ENCODE measurements around the gene CHD9NB.
"Not testable (repeated sequence)": the region's sequence is repeated elsewhere in the genome, so short reads cannot be mapped to it uniquely, and the experiment has no call there.

CHD9NB gene

DNA sequence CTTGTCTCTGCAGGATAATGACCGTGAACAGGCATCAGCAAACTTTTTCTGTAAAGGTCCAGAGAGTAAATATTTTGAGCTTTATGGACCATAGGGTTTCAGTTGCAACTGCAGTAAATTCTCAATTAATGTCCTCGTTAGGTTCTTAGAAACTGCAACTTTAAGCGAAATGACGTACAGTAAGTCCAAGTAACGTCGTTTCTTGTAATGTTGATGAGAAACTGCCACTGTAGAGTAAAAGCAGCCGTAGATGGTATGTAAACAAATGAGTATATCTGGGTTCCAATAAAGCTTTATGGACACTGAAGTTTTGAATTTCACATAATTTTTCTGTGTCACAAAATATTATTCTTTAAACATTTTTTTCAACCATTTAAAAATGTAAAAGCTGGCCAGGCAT lies 7.0 kb upstream of the CHD9NB start:
- no peak overlapping the region for H3K27ac ChIP-seq
- no peak for DNase-seq (ENCODE audit: low read depth, low spot score)

DNA sequence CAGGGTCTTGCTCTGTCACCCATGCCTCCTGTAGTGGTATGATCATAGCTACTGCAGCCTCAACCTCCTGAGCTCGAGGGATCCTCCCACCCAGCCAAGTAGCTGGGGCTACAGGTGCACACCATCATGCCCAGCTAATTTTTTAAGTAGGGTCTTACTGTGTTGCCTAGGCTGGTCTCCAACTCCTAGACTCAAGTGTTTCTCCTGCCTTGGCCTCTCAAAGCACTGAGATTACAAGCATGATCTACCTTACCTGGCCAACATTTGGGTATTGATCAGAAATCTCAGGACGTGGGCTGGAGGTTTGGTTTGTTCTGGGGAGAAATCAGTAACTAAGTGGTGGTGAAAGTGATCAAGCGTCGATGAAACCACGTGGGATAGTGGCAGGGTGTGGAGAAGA lies 6.2 kb upstream of the CHD9NB start:
- no peak overlapping the region for H3K27ac ChIP-seq
- no peak for DNase-seq (ENCODE audit: low read depth, low spot score)

DNA sequence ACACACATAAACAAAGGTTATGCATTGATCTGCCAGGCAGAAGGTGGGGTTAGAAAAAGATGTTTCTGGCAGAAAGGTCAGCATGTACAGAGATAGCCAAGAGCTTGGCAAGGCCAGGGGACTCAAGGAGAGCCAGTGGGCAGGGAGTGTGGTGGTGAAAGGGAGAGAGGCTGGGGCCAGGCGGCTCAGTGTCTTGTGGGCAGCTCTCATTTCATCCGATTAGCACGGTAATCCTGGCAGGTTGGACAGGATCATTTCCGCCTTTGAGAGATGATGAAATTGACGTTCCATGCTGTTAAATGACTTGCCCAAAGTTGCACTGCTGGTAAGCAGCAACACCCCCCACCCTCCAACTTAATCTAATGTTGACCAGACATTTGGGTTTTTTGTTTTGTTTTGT lies 5.7 kb upstream of the CHD9NB start:
- peak overlapping the region; percentile 13 for H3K27ac ChIP-seq

DNA sequence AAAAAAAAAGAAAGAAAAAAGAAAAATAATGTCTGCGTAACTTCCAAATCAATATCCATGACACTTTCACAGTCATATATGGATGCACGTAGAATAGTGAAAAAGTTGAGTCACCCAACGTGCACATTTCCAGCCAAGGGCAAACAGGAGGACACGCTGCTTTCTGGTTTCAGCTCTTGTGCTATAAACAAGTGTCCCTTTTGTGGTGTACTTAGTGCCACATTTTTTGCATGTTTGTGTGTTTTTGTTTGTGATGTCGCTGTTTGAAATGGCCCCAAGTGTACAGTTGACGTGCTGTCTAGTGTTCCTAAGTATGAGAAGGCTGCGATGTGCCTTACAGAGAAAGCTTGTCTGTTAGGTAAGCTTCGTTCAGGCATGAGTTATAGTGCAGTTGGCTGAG lies 5.0 kb upstream of the CHD9NB start:
- no peak for DNase-seq (ENCODE audit: low read depth, low spot score)
- H3K27ac ChIP-seq, result no peak overlapping the region

More for the DNA sequence above, 5.7 kb upstream of the CHD9NB start:
- no peak for DNase-seq (ENCODE audit: low read depth, low spot score)

DNA sequence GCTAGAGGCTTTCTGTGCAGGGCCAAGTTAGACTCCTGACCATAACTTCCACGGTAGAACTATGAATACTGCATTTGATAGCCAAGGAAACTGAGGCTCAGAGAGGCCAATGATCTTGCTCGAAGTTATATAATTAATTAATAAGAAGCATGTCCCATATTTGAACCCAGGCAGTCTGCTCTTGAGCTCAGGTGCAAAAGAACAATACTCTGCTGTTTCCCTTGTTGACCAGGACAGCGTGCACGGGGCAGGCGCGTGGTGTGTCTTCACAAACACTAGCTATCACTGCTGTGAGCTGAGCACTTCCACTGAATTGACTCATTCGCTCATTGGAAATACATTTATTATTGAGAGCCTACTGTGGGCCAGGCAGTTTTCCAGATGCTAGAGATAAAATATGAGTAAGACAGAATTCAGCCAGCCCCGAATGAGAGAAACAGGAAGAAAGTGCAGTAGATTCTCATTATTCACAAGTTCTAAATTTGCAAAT lies 3.7 kb upstream of the CHD9NB start:
- peak overlapping the region; percentile 96 for H3K27ac ChIP-seq

DNA sequence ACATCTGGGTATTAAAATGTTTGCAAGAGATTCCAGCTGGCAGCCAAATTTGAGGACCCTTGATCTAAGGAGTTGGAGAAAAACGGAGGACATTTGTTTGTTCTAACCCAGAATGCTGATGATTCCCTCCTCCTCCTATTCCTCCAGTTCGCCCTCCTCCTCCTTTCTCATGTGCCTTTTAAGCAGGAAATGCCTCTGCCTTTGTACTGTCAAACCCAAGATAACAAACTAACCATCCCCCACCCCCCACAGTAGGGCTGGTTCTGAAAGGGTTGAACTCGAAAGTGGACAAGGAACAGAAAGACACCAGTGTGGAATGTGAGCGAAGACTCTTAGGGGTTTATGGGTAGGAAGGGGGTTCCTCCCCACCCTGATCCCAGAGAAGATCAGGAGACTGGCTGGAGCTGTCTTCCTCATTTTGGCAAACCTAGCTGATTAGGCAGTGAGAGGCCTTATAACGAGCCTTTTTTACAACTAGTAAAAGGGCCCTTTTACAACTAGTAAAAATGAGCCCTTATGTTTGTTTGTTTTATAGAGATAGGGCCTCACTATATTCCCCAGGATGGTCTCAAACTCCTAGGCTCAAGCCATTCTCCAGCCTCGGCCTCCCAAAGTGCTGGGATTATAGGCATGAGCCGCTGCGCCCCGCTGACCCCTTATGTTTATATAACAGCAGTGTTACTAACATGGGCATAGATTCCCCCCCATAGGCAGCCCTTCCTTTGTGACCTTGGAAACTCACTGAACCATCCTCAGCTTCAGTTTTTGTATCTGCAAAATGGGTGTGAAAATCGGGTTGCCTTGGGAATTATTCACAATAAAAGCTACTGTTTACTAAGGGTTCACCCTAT lies 3.1 kb upstream of the CHD9NB start:
- H3K27ac ChIP-seq, result peak overlapping the region; percentile 96
- DNase-seq (ENCODE audit: low read depth, low spot score), result no peak

More for the DNA sequence above, 3.7 kb upstream of the CHD9NB start:
- no peak for DNase-seq (ENCODE audit: low read depth, low spot score)

DNA sequence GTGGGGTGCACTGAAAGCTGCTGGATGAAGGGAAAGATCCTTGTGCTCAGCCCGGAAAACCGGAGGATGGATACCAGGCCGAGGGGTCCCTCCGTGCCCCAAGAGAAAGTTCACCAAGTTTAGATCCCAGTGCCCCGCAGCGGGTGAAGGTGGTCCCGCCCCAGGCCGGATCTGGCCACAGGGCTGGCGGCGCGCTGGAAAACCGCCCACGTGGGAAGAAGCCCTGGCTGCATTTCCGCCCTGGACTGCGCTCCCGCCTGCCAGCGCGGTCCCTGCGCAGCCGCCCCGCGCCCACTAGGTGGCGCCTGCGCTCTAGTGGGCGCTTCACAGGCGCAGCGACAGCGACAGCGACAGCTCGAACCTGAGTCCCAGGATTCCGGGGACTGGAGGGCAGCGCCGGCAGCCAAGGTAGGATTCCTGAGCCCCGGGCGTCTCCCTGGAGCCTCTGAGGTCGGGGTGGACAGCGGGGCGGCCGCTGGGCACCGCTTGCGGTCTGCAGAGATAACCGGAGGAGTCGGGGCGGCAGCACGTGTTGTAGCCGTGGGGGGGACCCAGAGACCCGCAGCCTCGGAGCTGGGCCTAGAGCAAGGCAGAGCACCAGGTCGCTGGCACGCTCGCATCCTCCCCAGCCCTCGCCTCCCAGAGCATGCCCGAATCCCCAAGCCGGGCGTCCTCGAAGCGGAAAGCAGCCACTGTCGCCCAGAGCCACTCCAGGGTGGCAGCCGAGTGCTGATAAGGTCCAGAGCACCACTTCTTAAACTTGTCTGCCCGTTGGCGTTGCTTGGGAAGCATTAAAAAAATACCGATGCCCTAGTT lies 2.2 kb upstream of the CHD9NB start, which contains the start of gene CHD9:
CHD9 (plus strand) TSS at position 322 of the 816 bp plus-strand sequence. CDS start 101,099 bp downstream, outside the sequence.
- peak within 1 kb of the TSS; percentile 96 for H3K27ac ChIP-seq
- no peak for DNase-seq (ENCODE audit: low read depth, low spot score)

DNA sequence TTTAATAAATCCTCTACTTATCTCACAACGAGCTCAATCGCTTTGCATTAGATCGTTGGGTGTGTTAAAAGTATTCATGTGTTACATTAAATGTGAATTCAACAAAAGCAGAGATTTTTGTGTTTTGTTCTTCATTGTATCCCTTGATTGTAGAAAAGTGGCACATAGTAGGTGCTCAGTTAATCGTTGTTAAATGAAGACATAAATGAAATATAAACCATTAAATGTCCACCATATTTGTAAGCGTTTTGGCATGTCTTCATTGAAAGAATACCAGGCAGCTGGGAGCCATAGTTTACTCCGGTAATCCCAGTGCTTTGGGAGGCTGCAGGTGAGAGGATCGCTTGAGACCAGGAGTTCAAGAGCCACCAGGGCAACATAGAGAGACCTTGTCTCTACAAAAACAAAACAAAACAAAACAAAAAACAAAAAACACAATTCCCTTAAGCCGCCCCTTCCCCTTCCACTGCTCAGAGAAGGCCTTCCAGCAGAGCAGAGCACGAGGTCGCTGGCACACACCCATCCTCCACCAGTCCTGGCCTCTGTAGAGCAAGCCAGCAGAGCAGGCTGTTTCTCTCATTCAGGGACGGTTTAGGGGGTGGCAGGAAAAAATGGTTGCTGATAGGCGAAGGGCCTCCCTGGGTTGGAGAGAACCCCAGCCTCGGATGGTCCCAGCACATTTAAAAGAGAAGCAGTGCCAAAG lies 1.4 kb upstream of the CHD9NB start:
- DNase-seq (ENCODE audit: low read depth, low spot score), result no peak
- peak overlapping the region; percentile 96 for H3K27ac ChIP-seq

DNA sequence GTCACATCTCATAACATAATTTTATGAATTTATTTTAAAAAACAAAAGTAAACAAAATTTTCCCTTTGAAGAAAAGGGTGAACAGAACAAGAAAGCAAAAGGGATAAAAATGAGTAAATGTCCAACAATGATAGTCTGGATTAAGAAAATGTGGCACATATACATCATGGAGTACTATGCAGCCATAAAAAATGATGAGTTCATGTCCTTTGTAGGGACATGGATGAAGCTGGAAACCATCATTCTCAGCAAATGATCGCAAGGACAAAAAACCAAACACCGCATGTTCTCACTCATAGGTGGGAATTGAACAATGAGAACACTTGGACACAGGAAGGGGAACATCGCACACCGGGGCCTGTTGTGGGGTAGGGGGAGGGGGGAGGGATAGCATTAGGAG lies 1.4 kb downstream of the CHD9NB start:
- not testable (repeated sequence) for H3K27ac ChIP-seq

DNA sequence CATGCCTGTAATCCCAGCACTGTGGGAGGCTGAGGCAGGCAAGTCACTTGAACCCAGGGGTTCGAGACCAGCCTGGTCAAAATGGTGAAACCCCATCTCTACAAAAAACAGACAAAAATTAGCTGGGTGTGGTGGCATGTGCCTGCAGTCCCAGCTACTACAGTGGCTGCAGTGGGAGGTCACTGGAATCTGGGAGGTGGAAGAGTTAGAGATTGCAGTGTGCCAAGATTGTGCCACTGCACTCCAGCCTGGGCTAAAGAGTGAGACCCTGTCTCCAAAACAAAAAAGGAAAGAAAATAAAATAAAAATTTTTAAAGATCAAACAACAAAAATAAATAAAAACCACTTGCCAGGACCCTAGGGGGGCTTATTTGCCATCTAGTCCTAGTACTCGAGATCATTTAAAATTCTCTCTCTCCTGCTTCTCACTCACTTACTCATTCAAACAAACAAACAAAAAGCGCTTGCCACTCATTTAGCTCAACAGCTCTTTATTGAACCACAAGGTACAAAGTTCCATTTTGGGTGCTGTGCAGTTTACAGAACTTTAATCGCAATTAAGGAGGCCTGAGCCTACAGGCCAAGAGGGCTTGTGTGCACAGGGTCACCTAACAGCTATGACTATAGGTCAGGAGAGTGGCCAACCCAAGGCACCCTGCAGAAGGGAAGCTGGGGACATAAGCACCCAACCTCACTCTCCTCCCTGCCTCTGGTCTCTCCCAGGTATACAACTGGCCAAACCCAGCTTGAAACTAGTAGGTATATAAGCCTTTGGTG lies 4.4 kb downstream of the CHD9NB start:
- no peak for DNase-seq (ENCODE audit: low read depth, low spot score)
- H3K27ac ChIP-seq, result no peak overlapping the region

More for the DNA sequence above, 1.4 kb downstream of the CHD9NB start:
- not testable (repeated sequence) for DNase-seq (ENCODE audit: low read depth, low spot score)

DNA sequence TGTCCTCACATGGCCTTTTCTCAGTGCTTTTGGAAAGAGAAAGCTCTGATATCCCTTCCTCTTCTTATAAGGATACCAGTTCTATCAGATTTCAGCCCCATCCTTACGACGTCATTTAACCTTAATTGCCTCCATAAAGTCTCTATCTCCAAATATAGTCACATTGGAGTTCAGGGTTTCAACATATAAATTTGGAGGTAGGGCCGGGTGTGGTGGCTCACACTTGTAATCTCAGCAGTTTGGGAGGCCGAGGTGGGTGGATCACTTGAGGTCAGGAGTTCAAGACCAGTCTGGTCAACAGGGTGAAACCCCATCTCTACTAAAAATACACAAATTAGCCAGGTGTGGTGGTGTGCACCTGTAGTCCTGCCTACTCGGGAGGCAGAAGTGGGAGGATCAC lies 5.2 kb downstream of the CHD9NB start:
- not testable (repeated sequence) for DNase-seq (ENCODE audit: low read depth, low spot score); H3K27ac ChIP-seq

DNA sequence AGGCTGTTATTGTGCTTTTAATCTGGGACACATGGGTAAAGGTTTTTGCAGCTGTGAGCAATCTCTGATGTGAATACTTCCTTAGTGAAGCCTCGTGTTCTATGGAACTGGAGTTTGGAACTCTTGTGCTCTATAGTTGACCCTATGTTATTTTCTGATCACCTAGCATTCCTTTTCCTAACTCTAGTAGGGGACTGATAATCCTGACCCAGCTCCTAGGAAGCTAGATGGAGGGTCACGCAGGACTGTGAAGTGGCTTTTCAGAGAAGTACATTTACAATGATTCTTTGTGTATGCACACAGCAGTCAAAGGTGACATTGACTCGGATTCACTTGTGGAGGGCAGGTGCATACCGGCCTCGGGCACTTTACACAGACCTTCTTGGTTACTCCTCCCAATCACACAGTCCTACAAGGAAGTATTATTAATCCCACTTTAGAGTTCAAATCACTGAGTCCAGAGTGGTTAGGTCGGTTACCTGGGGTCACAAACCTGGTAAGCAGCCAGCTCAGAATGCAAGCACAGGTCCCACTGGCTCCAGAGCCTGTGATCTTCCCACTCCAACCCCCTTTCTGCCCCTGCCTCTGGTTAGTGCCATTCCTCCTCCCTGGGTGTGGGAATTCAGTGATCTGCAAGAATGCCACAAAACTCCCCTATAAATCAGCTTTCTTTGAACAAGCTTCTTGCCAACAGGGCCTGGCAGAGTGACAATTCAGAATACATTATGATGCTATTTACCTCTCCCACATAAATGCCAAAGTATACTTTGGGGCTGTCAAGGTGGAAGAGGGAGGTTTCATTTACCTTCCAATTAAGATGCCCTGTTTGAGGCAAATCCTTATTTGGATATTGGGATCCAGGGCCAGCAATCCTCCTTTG lies 7.1 kb downstream of the CHD9NB start:
- peak overlapping the region; percentile 2 for H3K27ac ChIP-seq
- DNase-seq (ENCODE audit: low read depth, low spot score), result no peak

DNA sequence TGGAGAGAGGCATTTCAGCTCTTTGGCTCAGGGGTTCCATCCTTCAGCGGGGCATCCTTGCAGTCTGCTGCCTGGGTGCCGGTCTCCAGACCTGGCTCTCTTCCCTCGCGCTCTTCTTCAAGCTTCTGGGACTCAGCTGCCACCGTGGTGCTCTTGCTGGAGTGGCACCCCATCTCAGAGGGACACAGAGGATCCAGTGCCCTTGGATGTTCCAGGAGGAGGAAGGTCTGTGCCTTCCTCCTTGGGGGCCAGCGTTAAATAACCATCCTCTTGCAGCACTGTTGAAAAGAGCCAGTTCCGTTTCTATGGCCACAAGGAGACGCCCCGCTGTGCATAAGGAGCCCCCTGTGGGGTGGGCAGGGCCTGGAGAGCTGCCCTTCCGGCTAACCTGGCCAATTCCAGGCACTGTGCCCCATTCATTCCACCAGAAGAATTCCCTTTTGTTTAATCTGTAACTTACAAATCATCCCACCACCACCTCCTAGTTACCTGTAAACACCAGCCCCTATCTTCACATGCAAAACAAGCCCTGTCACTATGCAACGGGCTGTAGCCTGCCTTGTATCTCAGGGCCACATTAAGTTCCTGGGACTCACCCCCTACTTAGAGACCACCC lies 8.6 kb downstream of the CHD9NB start:
- peak overlapping the region; percentile 69 for H3K27ac ChIP-seq
- DNase-seq (ENCODE audit: low read depth, low spot score), result no peak

DNA sequence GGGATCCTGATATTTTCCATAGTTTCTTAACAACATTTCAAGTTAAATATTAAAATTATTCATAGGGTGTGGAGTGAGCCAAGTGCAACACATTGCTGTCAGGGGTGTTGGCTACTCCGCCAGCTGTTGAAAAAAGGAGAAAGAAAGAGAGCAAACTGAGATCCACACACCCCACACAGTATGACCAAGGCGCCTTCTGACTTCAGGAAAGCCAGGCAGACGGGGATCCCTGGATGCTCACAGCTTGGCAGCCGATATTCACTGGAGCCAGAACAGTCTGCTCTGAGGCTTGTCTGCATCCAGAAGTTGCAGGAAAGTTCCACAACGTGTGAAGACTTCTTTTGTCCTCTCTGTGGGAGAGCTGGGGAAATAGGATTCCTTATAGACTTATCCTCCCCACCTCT lies 9.3 kb downstream of the CHD9NB start:
- H3K27ac ChIP-seq, result peak overlapping the region; percentile 69
- no peak for DNase-seq (ENCODE audit: low read depth, low spot score)

DNA sequence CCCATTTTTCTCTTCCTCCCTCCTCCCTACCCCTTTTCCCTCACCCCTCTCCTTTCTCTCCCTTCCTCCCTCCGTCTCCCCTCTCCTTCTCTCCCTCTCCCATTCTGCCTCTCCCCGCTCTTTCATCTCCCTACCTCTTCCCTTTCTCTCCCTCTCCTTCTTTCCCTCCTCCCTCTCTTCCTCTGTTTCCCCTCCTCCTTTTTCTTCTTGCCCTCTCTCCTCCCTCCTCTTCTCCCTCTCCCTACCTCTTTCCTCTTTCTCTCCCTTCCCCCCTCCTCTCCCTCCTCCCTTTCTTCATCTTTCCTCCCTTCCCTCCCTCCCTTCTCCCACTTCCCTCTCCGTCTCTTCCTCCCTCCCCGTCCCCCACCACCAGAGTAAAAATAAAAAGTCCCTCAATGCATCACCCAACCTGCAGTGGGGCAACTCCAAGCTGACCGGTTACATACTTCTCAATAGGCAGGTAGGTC lies 10.4 kb downstream of the CHD9NB start:
- H3K27ac ChIP-seq, result peak overlapping the region; percentile 69
- no peak for DNase-seq (ENCODE audit: low read depth, low spot score)

DNA sequence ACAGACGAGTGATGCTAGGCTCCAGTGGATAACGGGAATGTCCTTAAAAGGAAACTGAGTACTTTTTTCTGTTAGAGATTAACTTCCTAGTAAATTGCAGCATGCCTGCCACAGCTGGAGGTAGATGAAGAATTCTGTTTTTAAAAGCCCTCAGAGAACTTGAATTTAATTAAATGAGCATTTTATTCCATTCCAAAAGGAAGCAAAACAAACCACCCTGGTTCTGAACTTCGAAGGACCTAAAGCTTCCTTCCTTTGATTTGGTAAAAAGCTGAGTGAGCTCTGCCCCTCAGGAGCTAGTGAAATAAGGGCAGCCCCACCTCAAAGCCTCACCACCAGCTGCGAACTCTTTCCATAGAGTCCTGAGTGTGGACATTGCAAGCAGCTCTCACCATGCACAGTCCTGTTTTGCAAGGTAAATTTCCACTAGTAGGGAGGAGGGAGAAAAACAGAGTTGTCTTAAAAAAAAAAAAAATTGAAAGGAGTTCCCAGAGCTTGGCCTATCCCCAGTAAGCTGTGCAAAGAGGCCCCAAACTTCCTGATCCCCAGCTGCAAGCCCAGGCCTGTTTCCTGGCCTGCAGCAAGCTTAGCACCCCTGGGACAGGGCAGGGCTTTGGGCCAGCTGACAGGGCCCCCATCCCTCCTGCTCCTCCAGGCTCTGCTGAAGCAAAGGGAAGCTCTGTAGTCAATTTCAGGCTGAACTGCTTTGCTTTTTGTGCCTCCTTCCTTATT lies 11.2 kb downstream of the CHD9NB start:
- peak overlapping the region; percentile 69 for H3K27ac ChIP-seq
- peak; percentile 74 for DNase-seq (ENCODE audit: low read depth, low spot score)

DNA sequence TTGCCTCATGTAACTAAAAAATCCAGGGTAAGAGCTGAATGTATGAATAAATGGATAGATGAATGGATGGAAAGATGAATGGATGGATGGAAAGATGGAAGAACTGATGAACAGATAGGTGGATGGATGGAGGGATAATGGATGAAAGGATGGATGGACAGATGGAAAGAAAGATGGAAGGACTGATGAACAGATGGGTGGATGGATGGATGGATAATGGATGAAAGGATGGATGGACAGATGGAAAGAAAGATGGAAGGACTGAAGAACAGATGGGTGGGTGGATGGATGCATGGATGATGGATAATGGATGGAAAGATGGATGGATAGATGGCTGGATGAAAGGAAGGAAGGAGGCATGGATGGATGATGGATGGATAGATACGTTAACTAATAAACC lies 11.9 kb downstream of the CHD9NB start:
- DNase-seq (ENCODE audit: low read depth, low spot score), result no peak
- H3K27ac ChIP-seq, result no peak overlapping the region

Measured in epithelial cell of prostate (primary cell).